Activated CD4-positive, alpha-beta T cell treated with anti-CD3 and anti-CD28 coated beads, Interleukin-2, amount 50 U/mL, for 4 hours (primary cell): ENCODE results near the gene AMIGO2.
"Not testable (repeated sequence)": the region's sequence is repeated elsewhere in the genome, so short reads cannot be mapped to it uniquely, and the experiment has no call there.

Source experiments
- DNase-seq, 2 experiments: peaks; one replicate each; pipeline ENCODE4 v3.0.0-alpha.2; 2020

AMIGO2 gene

GRCh38 chr12:47071241-47071852, 8.4 kb downstream of the AMIGO2 start:
- DNase-seq = no peak

GRCh38 chr12:47070310-47070709, 9.4 kb downstream of the AMIGO2 start:
- no peak for DNase-seq

GRCh38 chr12:47068539-47068938, 11.2 kb downstream of the AMIGO2 start:
- DNase-seq = no peak

GRCh38 chr12:47067771-47068431, 11.9 kb downstream of the AMIGO2 start:
- DNase-seq = no peak

- DNase-seq = no peak
Measured at GRCh38 chr12:47067176-47067575, 12.6 kb downstream of the AMIGO2 start.

- DNase-seq = no peak
Measured at GRCh38 chr12:47066278-47067025, 13.3 kb downstream of the AMIGO2 start.

GRCh38 chr12:47065546-47065945, 14.2 kb downstream of the AMIGO2 start:
- DNase-seq = no peak

- not testable (repeated sequence) for DNase-seq
Measured at GRCh38 chr12:47058640-47059039, 21.1 kb downstream of the AMIGO2 start.

GRCh38 chr12:47056944-47057343, 22.8 kb downstream of the AMIGO2 start:
- not testable (repeated sequence) for DNase-seq

- DNase-seq = not testable (repeated sequence)
Measured at GRCh38 chr12:47055856-47056255, 23.9 kb downstream of the AMIGO2 start.

- DNase-seq = no peak
Measured at GRCh38 chr12:47054659-47055058, 25.1 kb downstream of the AMIGO2 start.

- DNase-seq = no peak
Measured at GRCh38 chr12:47053961-47054360, 25.8 kb downstream of the AMIGO2 start.

GRCh38 chr12:47052274-47052673, 27.5 kb downstream of the AMIGO2 start:
- DNase-seq = no peak

GRCh38 chr12:47051291-47051690, 28.5 kb downstream of the AMIGO2 start:
- DNase-seq = not testable (repeated sequence)

- DNase-seq = no peak
Measured at GRCh38 chr12:47048541-47048940, 31.2 kb downstream of the AMIGO2 start.

GRCh38 chr12:47041327-47041726, 38.4 kb downstream of the AMIGO2 start:
- DNase-seq = no peak

GRCh38 chr12:47039756-47040155, 40.0 kb downstream of the AMIGO2 start:
- no peak for DNase-seq

- no peak for DNase-seq
Measured at GRCh38 chr12:47039079-47039478, 40.7 kb downstream of the AMIGO2 start.

- no peak for DNase-seq
Measured at GRCh38 chr12:47038270-47038748, 41.5 kb downstream of the AMIGO2 start.

GRCh38 chr12:47035484-47035883, 44.3 kb downstream of the AMIGO2 start:
- DNase-seq = no peak

GRCh38 chr12:47034661-47035060, 45.1 kb downstream of the AMIGO2 start:
- DNase-seq = no peak

- no peak for DNase-seq
Measured at GRCh38 chr12:47033789-47034555, 45.8 kb downstream of the AMIGO2 start.

- DNase-seq = no peak
Measured at GRCh38 chr12:47033081-47033480, 46.7 kb downstream of the AMIGO2 start.
